H7 (cell line): ENCODE measurements around the gene RELCH. TPM values are rescaled to one million over a fixed set of nuclear protein-coding genes. Genes with fewer than 3 reads are reported as not detected.

ENCODE experiments used
- DNase-seq: peaks from one replicate; pipeline ENCODE4 v3.0.0; 2012
- H3K27me3 ChIP-seq: 2 replicates; pipeline ENCODE4 v1.6.0; 2011; ENCODE audit warnings: mild to moderate bottlenecking, low read length; ENCODE audit not compliant: control insufficient read depth, insufficient read depth
- H3K36me3 ChIP-seq: replicated peaks from 2 replicates; pipeline ENCODE4 v1.5.1; 2011; ENCODE audit warnings: low read length; ENCODE audit not compliant: control insufficient read depth, insufficient read depth
- H3K4me3 ChIP-seq: 2 replicates; pipeline ENCODE4 v1.5.1; 2011; ENCODE audit warnings: low read depth, mild to moderate bottlenecking, control low read depth, low read length, moderate library complexity; ENCODE audit not compliant: insufficient read depth
- total RNA-seq: library from RNA; depleted of rRNA; stranded (reverse); fragments of >200 nt; shearing (Covaris generic); gene quantifications from 2 replicates; pipeline ENCODE4 v1.2.3, GENCODE V29; 2014; rRNA removed

RELCH gene
- total RNA-seq, 1 experiment from 2014 or later: 16.2 TPM

GRCh38 chr18:62340996-62341395, 153.9 kb downstream of the RELCH start:
- no peak for DNase-seq
- no peaks in the 10 kb centered on the region for H3K36me3 ChIP-seq
- no peaks in the 10 kb centered on the region for H3K27me3 ChIP-seq
- H3K4me3 ChIP-seq: no peak overlapping the region

GRCh38 chr18:62341473-62341872, 154.4 kb downstream of the RELCH start:
- Histone ChIP-seq H3K27me3 (no peaks in the 10 kb centered on the region), H3K36me3 (no peaks in the 10 kb centered on the region), H3K4me3 (no peak overlapping the region)
- DNase-seq: no peak

- Histone ChIP-seq H3K27me3 (no peaks in the 10 kb centered on the region), H3K36me3 (no peaks in the 10 kb centered on the region), H3K4me3 (no peak overlapping the region)
- DNase-seq: no peak
Measured at GRCh38 chr18:62342884-62343283, 155.8 kb downstream of the RELCH start.

- no peak overlapping the region for H3K4me3 ChIP-seq
- DNase-seq: no peak
- H3K36me3 ChIP-seq: no peaks in the 10 kb centered on the region
- H3K27me3 ChIP-seq: no peaks in the 10 kb centered on the region
Measured at GRCh38 chr18:62343316-62343715, 156.3 kb downstream of the RELCH start.

- no peaks in the 10 kb centered on the region for H3K27me3 ChIP-seq
Measured at GRCh38 chr18:62345909-62346308, 158.9 kb downstream of the RELCH start.

GRCh38 chr18:62346333-62347088, 159.5 kb downstream of the RELCH start:
- Histone ChIP-seq H3K36me3 (no peaks in the 10 kb centered on the region), H3K27me3 (no peaks in the 10 kb centered on the region), H3K4me3 (no peak overlapping the region)
- DNase-seq: peak; percentile 52

More at GRCh38 chr18:62345909-62346308, 158.9 kb downstream of the RELCH start:
- Histone ChIP-seq H3K36me3 (no peaks in the 10 kb centered on the region), H3K4me3 (no peak overlapping the region)
- no peak for DNase-seq

- no peak overlapping the region for H3K4me3 ChIP-seq
- no peaks in the 10 kb centered on the region for H3K27me3 ChIP-seq
- no peak for DNase-seq
- no peaks in the 10 kb centered on the region for H3K36me3 ChIP-seq
Measured at GRCh38 chr18:62347089-62347506, 160.0 kb downstream of the RELCH start.

- no peak overlapping the region for H3K4me3 ChIP-seq
- H3K36me3 ChIP-seq: no peaks in the 10 kb centered on the region
- DNase-seq: no peak
- H3K27me3 ChIP-seq: no peaks in the 10 kb centered on the region
Measured at GRCh38 chr18:62348474-62348873, 161.4 kb downstream of the RELCH start.

GRCh38 chr18:62353170-62353569, 166.1 kb downstream of the RELCH start:
- H3K27me3 ChIP-seq: no peaks in the 10 kb centered on the region
- H3K4me3 ChIP-seq: no peak overlapping the region
- DNase-seq: no peak
- H3K36me3 ChIP-seq: no peaks in the 10 kb centered on the region

GRCh38 chr18:62354151-62354550, 167.1 kb downstream of the RELCH start:
- H3K36me3 ChIP-seq: no peaks in the 10 kb centered on the region
- DNase-seq: peak; percentile 32
- H3K4me3 ChIP-seq: no peak overlapping the region
- no peaks in the 10 kb centered on the region for H3K27me3 ChIP-seq

GRCh38 chr18:62357079-62357719, 170.1 kb downstream of the RELCH start:
- H3K4me3 ChIP-seq: no peak overlapping the region
- no peaks in the 10 kb centered on the region for H3K27me3 ChIP-seq
- DNase-seq: no peak
- H3K36me3 ChIP-seq: no peaks in the 10 kb centered on the region

Other genes starting within 250 kb of the RELCH start
- 16.2 and 16.4 TPM in 2 replicates for gene PIGN, start 199 bp upstream of the RELCH start, total RNA-seq
- gene TNFRSF11A, start 138.1 kb downstream of the RELCH start, total RNA-seq: 1.2 and 2.8 TPM in 2 replicates